ENCODE data around the gene CYTH1. TPM values are rescaled to one million over a fixed set of nuclear protein-coding genes. Genes with fewer than 3 reads are reported as not detected.

CYTH1 gene
- total RNA-seq, 1 donor from 2014 or later: 35.5 TPM

GRCh38 chr17:78667741-78668640 lies 114.1 kb downstream of the CYTH1 start:
- no peak for DNase-seq (ENCODE audit: low read depth)
- no peak overlapping the region for H3K4me3 ChIP-seq (ENCODE audit: low read depth, low read length)
- peaks cover 3% of the 10 kb centered on the region for H3K36me3 ChIP-seq (ENCODE audit: control insufficient read depth, insufficient read depth, low read length)
- TF ChIP-seq CTCF (IDR thresholded peaks at IDR 0.05; ENCODE audit: insufficient read depth, low read length, severe bottlenecking): no peak
- no peaks in the 10 kb centered on the region for H3K27me3 ChIP-seq (ENCODE audit: control insufficient read depth, insufficient read depth, low read length)
- no peak for FAIRE-seq

GRCh38 chr17:78667091-78667490 lies 115.0 kb downstream of the CYTH1 start:
- TF ChIP-seq CTCF (IDR thresholded peaks at IDR 0.05; ENCODE audit: insufficient read depth, low read length, severe bottlenecking): no peak
- H3K36me3 ChIP-seq (ENCODE audit: control insufficient read depth, insufficient read depth, low read length): peaks cover 3% of the 10 kb centered on the region
- DNase-seq (ENCODE audit: low read depth) (no peak), FAIRE-seq (no peak)
- no peak overlapping the region for H3K4me3 ChIP-seq (ENCODE audit: low read depth, low read length)
- H3K27me3 ChIP-seq (ENCODE audit: control insufficient read depth, insufficient read depth, low read length): no peaks in the 10 kb centered on the region

GRCh38 chr17:78665952-78666920 lies 115.8 kb downstream of the CYTH1 start:
- no peak overlapping the region for H3K4me3 ChIP-seq (ENCODE audit: low read depth, low read length)
- FAIRE-seq (no peak), DNase-seq (ENCODE audit: low read depth) (peak; percentile 34)
- H3K36me3 ChIP-seq (ENCODE audit: control insufficient read depth, insufficient read depth, low read length): peaks cover 3% of the 10 kb centered on the region
- no peaks in the 10 kb centered on the region for H3K27me3 ChIP-seq (ENCODE audit: control insufficient read depth, insufficient read depth, low read length)
- no peak for TF ChIP-seq CTCF (IDR thresholded peaks at IDR 0.05; ENCODE audit: insufficient read depth, low read length, severe bottlenecking)

GRCh38 chr17:78665387-78665951 lies 116.6 kb downstream of the CYTH1 start:
- FAIRE-seq: no peak
- no peak for TF ChIP-seq CTCF (IDR thresholded peaks at IDR 0.05; ENCODE audit: insufficient read depth, low read length, severe bottlenecking)
- H3K27me3 ChIP-seq (ENCODE audit: control insufficient read depth, insufficient read depth, low read length): no peaks in the 10 kb centered on the region
- H3K4me3 ChIP-seq (ENCODE audit: low read depth, low read length): no peak overlapping the region
- no peak for DNase-seq (ENCODE audit: low read depth)
- H3K36me3 ChIP-seq (ENCODE audit: control insufficient read depth, insufficient read depth, low read length): peaks cover 3% of the 10 kb centered on the region

- Histone ChIP-seq H3K4me3 (ENCODE audit: low read depth, low read length) (no peak overlapping the region), H3K27me3 (ENCODE audit: control insufficient read depth, insufficient read depth, low read length) (no peaks in the 10 kb centered on the region), H3K36me3 (ENCODE audit: control insufficient read depth, insufficient read depth, low read length) (peaks cover 3% of the 10 kb centered on the region)
- no peak for FAIRE-seq
- TF ChIP-seq CTCF (IDR thresholded peaks at IDR 0.05; ENCODE audit: insufficient read depth, low read length, severe bottlenecking): no peak
- DNase-seq (ENCODE audit: low read depth): no peak
These were observed 117.3 kb downstream of the CYTH1 start for GRCh38 chr17:78664476-78665386.
